SK-N-SH (cell line): ENCODE results near the gene INTS12. TPM values are rescaled to one million over a fixed set of nuclear protein-coding genes. Genes with fewer than 3 reads are reported as not detected.

Source experiments
- CTCF ChIA-PET: fragments of 300-600, 350-600 bp; formaldehyde crosslinking; extraction: SDS; loops from one replicate; lab custom pipeline; 2021; lab: Yijun Ruan, JAX
- POLR2A ChIA-PET: fragments of 350-600 bp; sonication (Branson Sonifier 250); formaldehyde crosslinking; extraction: SDS; loops from one replicate; lab custom pipeline; 2020; ENCODE audit warnings: antibody characterized with exemption, inconsistent platforms; lab: Yijun Ruan, JAX
- DNase-seq: peaks from one replicate; pipeline ENCODE4 v3.0.0; 2012
- H2AFZ ChIP-seq: fragments of 200-600 bp; sonication (generic); 2 replicates; pipeline ENCODE4 v1.8.1; 2016; ENCODE audit warnings: antibody characterized with exemption, mild to moderate bottlenecking, low read depth
- H3F3A ChIP-seq: fragments of 200-600 bp; sonication (generic); replicated peaks from 2 replicates; pipeline ENCODE3; 2016; ENCODE audit warnings: antibody characterized with exemption, mild to moderate bottlenecking; ENCODE audit not compliant: insufficient read depth
- H3K27ac ChIP-seq, 2 experiments: fragments of 200-500 bp in 1 of 2; fragments of 200-600 bp in 1 of 2; sonication (Bioruptor generic) in 1 of 2; sonication (generic), shearing (Covaris generic) in 1 of 2; 2 replicates each; pipeline versions ENCODE4 v1.5.1 to v1.6.1; 2014 to 2016; ENCODE audit warnings: low read depth in 2 of 2, inconsistent platforms in 1 of 2, low read length in 1 of 2, mild to moderate bottlenecking in 1 of 2, mixed read lengths in 1 of 2
- H3K27me3 ChIP-seq: fragments of 200-600 bp; sonication (generic), shearing (Covaris generic); 2 replicates; pipeline ENCODE4 v1.6.1; 2016; ENCODE audit warnings: mixed run types; ENCODE audit not compliant: insufficient read depth
- H3K36me3 ChIP-seq, 2 experiments: fragments of 200-500 bp in 1 of 2; fragments of 200-600 bp in 1 of 2; sonication (Bioruptor generic) in 1 of 2; sonication (generic) in 1 of 2; replicated peaks in 1 of 2; 2 replicates each; pipeline versions ENCODE3 to v1.5.1; 2014 to 2016; ENCODE audit warnings: low read length in 1 of 2, mild to moderate bottlenecking in 1 of 2; ENCODE audit not compliant: insufficient read depth in 2 of 2, control insufficient read depth in 1 of 2
- H3K4me1 ChIP-seq, 2 experiments: fragments of 200-500 bp in 1 of 2; fragments of 200-600 bp in 1 of 2; sonication (Bioruptor generic) in 1 of 2; sonication (generic), shearing (Covaris generic) in 1 of 2; 2 replicates each; pipeline versions ENCODE4 v1.5.1 to v1.6.1; 2014 to 2016; ENCODE audit warnings: low read depth in 1 of 2, low read length in 1 of 2, mixed run types in 1 of 2; ENCODE audit not compliant: insufficient read depth in 2 of 2, control insufficient read depth in 1 of 2
- H3K4me2 ChIP-seq: fragments of 200-600 bp; sonication (generic), shearing (Covaris generic); 2 replicates; pipeline ENCODE4 v1.6.1; 2017; ENCODE audit warnings: mixed run types
- H3K4me3 ChIP-seq, 2 experiments: fragments of 200-500 bp in 1 of 2; fragments of 200-600 bp in 1 of 2; sonication (Bioruptor generic) in 1 of 2; sonication (generic), shearing (Covaris generic) in 1 of 2; 2 replicates each; pipeline versions ENCODE4 v1.5.1 to v1.8.1; 2014 to 2016; ENCODE audit warnings: low read depth in 2 of 2, inconsistent platforms in 1 of 2, low read length in 1 of 2, mild to moderate bottlenecking in 1 of 2, mixed read lengths in 1 of 2, moderate library complexity in 1 of 2
- H3K79me2 ChIP-seq: fragments of 200-600 bp; sonication (generic); 2 replicates; pipeline ENCODE4 v1.8.1; 2017; ENCODE audit warnings: mild to moderate bottlenecking; ENCODE audit not compliant: insufficient read depth
- H3K9ac ChIP-seq: fragments of 200-600 bp; sonication (generic); 2 replicates; pipeline ENCODE4 v1.6.1; 2017; ENCODE audit warnings: mixed run types
- H3K9me2 ChIP-seq: fragments of 200-600 bp; sonication (generic); 2 replicates; pipeline ENCODE4 v1.6.1; 2017; ENCODE audit warnings: mixed run types
- H3K9me3 ChIP-seq: fragments of 200-600 bp; sonication (generic); 2 replicates; pipeline ENCODE4 v1.6.1; 2017; ENCODE audit warnings: mixed run types, mild to moderate bottlenecking, moderate library complexity
- H4K20me1 ChIP-seq: fragments of 200-600 bp; sonication (generic); 2 replicates; pipeline ENCODE4 v1.6.1; 2017; ENCODE audit warnings: mild to moderate bottlenecking, mixed run types; ENCODE audit not compliant: insufficient read depth
- CHD2 ChIP-seq: fragments of 150-350 bp; IDR thresholded peaks from 2 replicates; pipeline ENCODE4 v1.6.1; 2018; ENCODE audit warnings: low read length; ENCODE audit not compliant: partially characterized antibody
- EP300 ChIP-seq, 2 experiments: IDR thresholded peaks; 2 replicates each; pipeline versions ENCODE4 v1.4.0 to v1.6.1; 2012; ENCODE audit warnings: borderline replicate concordance in 1 of 2, low read depth in 1 of 2, low read length in 1 of 2
- EZH2phosphoT487 ChIP-seq: fragments of 200-600 bp; sonication (generic); IDR thresholded peaks from 2 replicates; pipeline ENCODE4 v1.6.1; 2017; ENCODE audit warnings: low read depth, mixed run types, mild to moderate bottlenecking, antibody characterized with exemption, moderate library complexity, borderline replicate concordance
- FOSL2 ChIP-seq: IDR thresholded peaks from 2 replicates; pipeline ENCODE4 v1.4.0; 2012; ENCODE audit warnings: low read depth, mild to moderate bottlenecking, moderate library complexity, borderline replicate concordance
- FOXJ3 ChIP-seq: sonication (generic); formaldehyde crosslinking; IDR thresholded peaks from 2 replicates; pipeline ENCODE4 v1.5.1; 2020; ENCODE audit warnings: mild to moderate bottlenecking, missing genetic modification reagents
- FOXM1 ChIP-seq: IDR thresholded peaks from 2 replicates; pipeline ENCODE4 v1.4.0; 2012; ENCODE audit warnings: low read depth, mild to moderate bottlenecking
- MAX ChIP-seq: IDR thresholded peaks from 2 replicates; pipeline ENCODE4 v1.4.0; 2012; ENCODE audit warnings: low read depth
- MEF2A ChIP-seq: IDR thresholded peaks from 2 replicates; pipeline ENCODE4 v1.4.0; 2012; ENCODE audit warnings: low read depth, borderline replicate concordance
- NFIC ChIP-seq: IDR thresholded peaks from 2 replicates; pipeline ENCODE4 v1.4.0; 2012; ENCODE audit warnings: borderline replicate concordance
- NRF1 ChIP-seq: IDR thresholded peaks from 2 replicates; pipeline ENCODE4 v1.6.1; 2012; ENCODE audit warnings: low read depth, mild to moderate bottlenecking, low read length
- PBX3 ChIP-seq: IDR thresholded peaks from 2 replicates; pipeline ENCODE4; 2012
- RAD21 ChIP-seq: IDR thresholded peaks from 2 replicates; pipeline ENCODE4 v1.6.1; 2012; ENCODE audit warnings: mild to moderate bottlenecking, low read length
- RCOR1 ChIP-seq: fragments of 150-350 bp; IDR thresholded peaks from 2 replicates; pipeline ENCODE4 v1.6.1; 2017; ENCODE audit warnings: antibody characterized with exemption, low read length
- REST ChIP-seq: IDR thresholded peaks from 2 replicates; pipeline ENCODE4 v1.6.1; 2012; ENCODE audit warnings: mild to moderate bottlenecking, low read depth, low read length, moderate library complexity
- RFX5 ChIP-seq: IDR thresholded peaks from 2 replicates; pipeline ENCODE4 v1.6.1; 2012; ENCODE audit warnings: mild to moderate bottlenecking, improper control_type of control experiment, low read length
- RXRA ChIP-seq: IDR thresholded peaks from 2 replicates; pipeline ENCODE4 v1.4.0; 2012; ENCODE audit warnings: low read depth, mild to moderate bottlenecking, borderline replicate concordance
- TAF1 ChIP-seq: IDR thresholded peaks from 2 replicates; pipeline ENCODE4 v1.6.1; 2012; ENCODE audit warnings: low read depth, mild to moderate bottlenecking, low read length, moderate library complexity, borderline replicate concordance
- ZBTB33 ChIP-seq: IDR thresholded peaks from 2 replicates; pipeline ENCODE4 v1.4.0; 2012; ENCODE audit warnings: low read depth, borderline replicate concordance
- WGBS: methylation state at CpG from one replicate; pipeline ENCODE4 v1.1.6; 2017; ENCODE audit warnings: low lambda C conversion rate; 5-methylcytosine and 5-hydroxymethylcytosine counted together
- polyA plus RNA-seq, 3 experiments: library from polyadenylated mRNA; depleted of rRNA; stranded (reverse); fragments of >200 nt; gene quantifications; 2 replicates each; pipeline ENCODE4 v1.2.3, GENCODE V29; 2012
- TF ChIP-seq, protein P1 (sequence below): fragments of 150-350 bp; IDR thresholded peaks from 2 replicates; pipeline ENCODE4 v1.6.1; 2016; ENCODE audit warnings: mild to moderate bottlenecking, low read depth, low read length
- TF ChIP-seq, protein P2 (sequence below): IDR thresholded peaks from 2 replicates; pipeline ENCODE4 v1.4.0; 2012; ENCODE audit warnings: low read depth, borderline replicate concordance

Gene INTS12
- polyA plus RNA-seq, 1 of the 3 experiments (the other 2 are of a cell fraction), result 25.1 TPM

DNA sequence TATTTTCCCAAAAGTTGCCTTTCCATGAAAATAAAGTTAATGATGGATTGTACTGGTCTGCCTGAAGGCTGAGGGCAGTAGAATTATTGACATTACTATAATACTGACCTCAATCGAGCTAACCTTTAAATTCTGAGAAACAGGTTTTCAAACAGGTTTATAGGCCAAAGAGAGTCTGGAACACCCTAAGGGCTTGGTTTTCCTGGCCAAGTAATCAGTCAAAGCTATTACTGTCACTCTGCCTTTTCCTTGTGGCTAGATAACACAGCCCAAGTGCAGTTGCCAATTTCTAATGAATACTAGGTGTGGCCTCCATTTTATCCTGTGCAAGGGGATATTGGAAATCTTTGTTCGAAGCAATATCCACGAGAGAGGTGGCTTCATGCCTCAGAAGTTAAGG lies 75.2 kb downstream of the INTS12 start:
- no peaks in the 10 kb centered on the region for H3F3A ChIP-seq
- POLR2A ChIA-PET, result no interaction called here
- DNase-seq, result no peak
- peaks cover 0 to 4% of the 10 kb centered on the region in 2 experiments; a peak in 3 of 4 replicates for H3K4me1 ChIP-seq
- H2AFZ ChIP-seq, result no peak overlapping the region
- no peaks in the 10 kb centered on the region for H3K27me3 ChIP-seq
- no peak overlapping the region for H3K4me3 ChIP-seq
- no peak overlapping the region for H3K4me2 ChIP-seq
- no peaks in the 10 kb centered on the region for H3K79me2 ChIP-seq
- no peak overlapping the region for H3K9ac ChIP-seq
- TF ChIP-seq RFX5 (no peak), MEF2A (no peak), NRF1 (no peak), FOXJ3 (CRISPR knock-in tag) (no peak), REST (no peak), ZBTB33 (no peak), EZH2phosphoT487 (no peak), RCOR1 (no peak), FOXM1 (no peak), TAF1 (no peak), NFIC (no peak), MAX (no peak), CHD2 (no peak), EP300 (IDR thresholded peaks at IDR 0.05; ENCODE audit: borderline replicate concordance in 1 of 2, low read depth in 1 of 2, low read length in 1 of 2) (no peak), RAD21 (no peak), RXRA (no peak), PBX3 (no peak), FOSL2 (no peak)
- TF ChIP-seq, protein P1, sequence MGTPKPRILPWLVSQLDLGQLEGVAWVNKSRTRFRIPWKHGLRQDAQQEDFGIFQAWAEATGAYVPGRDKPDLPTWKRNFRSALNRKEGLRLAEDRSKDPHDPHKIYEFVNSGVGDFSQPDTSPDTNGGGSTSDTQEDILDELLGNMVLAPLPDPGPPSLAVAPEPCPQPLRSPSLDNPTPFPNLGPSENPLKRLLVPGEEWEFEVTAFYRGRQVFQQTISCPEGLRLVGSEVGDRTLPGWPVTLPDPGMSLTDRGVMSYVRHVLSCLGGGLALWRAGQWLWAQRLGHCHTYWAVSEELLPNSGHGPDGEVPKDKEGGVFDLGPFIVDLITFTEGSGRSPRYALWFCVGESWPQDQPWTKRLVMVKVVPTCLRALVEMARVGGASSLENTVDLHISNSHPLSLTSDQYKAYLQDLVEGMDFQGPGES, result no peak
- TF ChIP-seq, protein P2, sequence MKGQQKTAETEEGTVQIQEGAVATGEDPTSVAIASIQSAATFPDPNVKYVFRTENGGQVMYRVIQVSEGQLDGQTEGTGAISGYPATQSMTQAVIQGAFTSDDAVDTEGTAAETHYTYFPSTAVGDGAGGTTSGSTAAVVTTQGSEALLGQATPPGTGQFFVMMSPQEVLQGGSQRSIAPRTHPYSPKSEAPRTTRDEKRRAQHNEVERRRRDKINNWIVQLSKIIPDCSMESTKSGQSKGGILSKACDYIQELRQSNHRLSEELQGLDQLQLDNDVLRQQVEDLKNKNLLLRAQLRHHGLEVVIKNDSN, result no peak
- TF ChIP-seq, all 33 proteins: peak for 0
- CTCF ChIA-PET, result interaction anchor here (0.8 kb wide), 2 partner anchors 24 to 64 kb away, joined by 3 read pairs; no protein-coding TSS in a partner anchor
- Histone ChIP-seq H3K36me3 (no peaks in the 10 kb centered on the region), H3K9me2 (no peaks in the 10 kb centered on the region), H4K20me1 (no peaks in the 10 kb centered on the region), H3K27ac (no peak overlapping the region), H3K9me3 (no peaks in the 10 kb centered on the region)
- WGBS, result 76% methylated on average over 3 of the region's 3 CpGs
